HG03520 (cell line): ENCODE measurements around the gene KDM4C.
"Not testable (repeated sequence)": the region's sequence is repeated elsewhere in the genome, so short reads cannot be mapped to it uniquely, and the experiment has no call there.

Experiments
- ATAC-seq: cut with Tn5 transposase; IDR thresholded peaks from one replicate; pipeline ENCODE4 v1.9.1; 2021; ENCODE audit warnings: mild to moderate bottlenecking, moderate library complexity; ENCODE audit not compliant: unreplicated experiment

KDM4C gene

GRCh38 chr9:7153566-7153965 is 395.8 kb downstream of the KDM4C start:
- no peak for ATAC-seq

- ATAC-seq = no peak
Measured at GRCh38 chr9:7154003-7154619, 396.3 kb downstream of the KDM4C start.

- no peak for ATAC-seq
Measured at GRCh38 chr9:7154650-7155049, 396.9 kb downstream of the KDM4C start.

DNA sequence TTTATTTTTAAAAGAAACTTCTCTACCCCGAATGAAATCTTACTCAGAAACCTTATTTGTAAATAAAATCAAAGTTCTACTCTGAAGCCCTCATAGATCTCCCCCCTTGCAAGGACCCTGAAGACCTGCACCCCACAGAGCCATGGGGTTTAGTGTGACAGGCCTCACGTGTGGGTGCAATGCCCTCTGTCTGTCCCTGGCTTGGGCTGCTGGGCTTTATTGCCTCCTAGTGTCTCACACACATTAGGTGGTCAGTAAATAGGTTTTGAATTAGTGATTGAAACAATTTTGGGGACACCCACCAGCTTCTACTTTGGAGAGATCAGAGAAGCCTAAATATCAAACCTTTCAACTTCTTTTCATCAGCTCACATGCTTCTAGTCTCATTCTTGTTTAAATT is 403.7 kb downstream of the KDM4C start:
- no peak for ATAC-seq

DNA sequence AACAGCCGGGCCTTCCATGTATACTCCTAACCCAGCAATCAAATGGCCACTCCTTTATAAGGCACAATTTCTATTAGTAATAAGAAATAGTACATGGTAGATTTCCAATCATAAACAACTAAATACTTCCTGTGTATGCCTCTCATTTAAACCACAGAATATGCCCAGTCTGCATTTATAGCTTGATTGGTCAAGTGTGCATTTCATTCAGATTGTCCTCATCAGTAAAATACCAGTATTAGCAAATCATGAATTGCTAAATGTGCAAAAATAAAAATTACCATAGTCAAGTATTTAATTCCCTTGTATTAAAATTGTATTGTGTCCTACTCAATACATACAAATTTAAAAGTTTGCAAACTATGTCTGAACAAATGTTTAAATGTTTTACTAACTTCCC is 406.2 kb downstream of the KDM4C start:
- no peak for ATAC-seq

DNA sequence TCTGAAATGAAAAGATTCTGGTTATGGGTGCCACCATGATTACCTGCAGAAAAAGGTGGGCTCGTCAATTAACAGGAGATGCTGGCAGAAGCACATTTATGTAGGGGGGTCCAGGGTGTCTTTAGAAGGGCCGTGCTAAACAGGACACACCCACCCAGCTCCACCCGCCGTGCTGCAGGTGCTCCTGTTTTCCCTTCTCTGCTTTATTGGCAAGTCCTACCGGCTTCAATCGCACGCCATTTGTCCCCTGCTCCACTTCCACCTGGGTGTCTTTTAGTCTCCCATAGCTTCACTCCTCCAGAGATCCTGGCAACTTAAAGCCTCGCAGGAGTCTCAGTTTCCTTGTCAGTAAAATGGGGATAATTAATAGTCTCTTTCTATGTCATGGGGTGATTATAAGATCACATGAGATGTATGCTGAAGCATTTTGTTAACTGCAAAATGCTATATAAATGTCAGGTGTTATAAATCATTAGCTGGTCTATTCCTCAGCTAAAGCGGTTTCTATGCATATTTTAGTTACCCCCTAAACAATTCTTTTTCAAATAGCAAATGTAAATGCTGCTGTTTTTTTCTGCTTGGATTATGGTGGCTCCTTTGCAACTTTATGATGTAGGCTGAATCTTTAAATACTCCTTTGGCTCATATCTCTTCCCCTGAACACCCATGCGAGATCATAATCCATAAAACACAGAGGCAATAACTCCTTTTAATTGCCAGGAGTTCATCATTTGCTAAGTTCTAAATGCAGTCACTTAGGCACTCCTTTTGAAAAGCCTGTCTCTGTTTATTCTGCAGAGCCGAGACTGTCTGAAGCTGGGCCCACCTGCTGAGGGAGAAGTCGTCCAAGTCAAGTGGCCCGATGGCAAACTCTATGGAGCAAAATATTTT is 406.9 kb downstream of the KDM4C start:
- no peak for ATAC-seq

GRCh38 chr9:7165331-7165975 is 407.7 kb downstream of the KDM4C start:
- no peak for ATAC-seq

GRCh38 chr9:7166074-7166473 is 408.3 kb downstream of the KDM4C start:
- no peak for ATAC-seq

DNA sequence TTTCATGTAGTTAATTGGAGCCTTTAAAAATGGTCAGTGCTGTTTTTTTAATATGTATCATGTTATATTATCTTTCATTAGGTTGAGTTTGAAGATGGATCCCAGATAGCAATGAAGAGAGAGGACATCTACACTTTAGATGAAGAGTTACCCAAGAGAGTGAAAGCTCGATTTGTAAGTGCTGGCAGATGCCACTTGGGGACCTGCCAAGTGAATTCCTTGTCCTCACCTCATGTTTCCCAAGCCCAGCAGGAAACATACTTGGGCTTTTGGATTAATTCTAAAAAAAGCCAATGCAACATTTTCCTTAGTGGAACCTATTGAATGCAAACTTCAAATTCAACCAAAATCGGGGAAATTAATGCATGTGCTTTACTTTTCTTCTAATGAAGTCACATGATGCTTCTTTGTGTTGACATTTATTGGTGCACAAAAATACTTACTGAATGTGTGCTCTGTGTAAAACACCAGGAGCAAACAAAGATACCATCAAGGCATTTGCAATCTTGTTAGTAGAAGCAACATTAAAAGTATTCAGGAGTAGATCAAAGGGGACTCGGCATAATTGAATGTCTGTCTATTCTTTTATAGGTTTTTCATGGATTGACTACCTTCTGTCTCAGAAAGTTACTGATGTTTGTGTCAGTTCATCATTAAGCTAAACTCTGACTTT is 412.1 kb downstream of the KDM4C start:
- no peak for ATAC-seq

- no peak for ATAC-seq
Measured at GRCh38 chr9:7171396-7172153, 413.8 kb downstream of the KDM4C start.

DNA sequence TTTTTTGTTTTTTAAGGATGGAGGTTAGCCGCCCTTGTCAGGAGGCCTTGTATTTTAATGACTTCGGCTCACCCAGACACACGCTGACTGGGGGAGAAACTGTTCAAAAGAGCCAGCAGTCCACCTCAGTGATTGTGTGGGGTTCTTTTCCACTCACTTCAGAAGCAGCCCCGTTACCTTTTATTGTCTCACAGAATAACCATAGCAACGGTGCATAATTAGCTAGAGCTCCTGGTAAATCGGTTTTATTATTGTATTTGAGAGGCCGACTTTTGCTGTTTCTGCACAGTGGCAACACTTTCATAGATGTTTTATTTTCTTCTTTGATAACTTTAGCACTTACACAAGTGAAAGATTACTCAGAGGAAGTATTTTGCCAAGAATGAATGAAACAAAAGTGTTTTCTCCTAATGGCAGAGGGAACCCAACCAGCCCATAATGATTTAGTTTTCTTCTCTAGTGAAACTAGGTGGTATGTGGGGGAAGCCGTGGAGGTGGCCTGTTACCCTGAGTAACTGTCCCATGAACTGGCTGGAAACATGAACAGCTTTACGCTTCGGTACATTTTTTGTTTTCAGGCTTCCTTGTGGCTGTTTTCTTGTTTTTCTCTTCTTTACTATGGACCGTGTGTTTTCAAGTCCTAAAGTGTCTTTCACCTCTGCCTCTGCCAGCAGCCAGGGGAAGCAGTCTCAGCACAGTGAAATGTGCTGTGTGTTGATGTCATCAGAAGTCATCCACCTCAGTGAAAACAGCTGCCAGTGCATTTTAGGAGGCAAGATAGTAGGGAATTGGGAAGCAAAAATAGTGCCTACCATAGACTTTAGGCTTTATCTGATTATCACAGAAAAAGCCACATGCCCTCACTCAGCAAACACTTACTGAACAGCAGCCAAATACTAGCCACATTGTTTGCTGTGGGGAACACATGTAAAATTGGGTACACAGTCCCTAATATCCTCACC is 414.7 kb downstream of the KDM4C start:
- no peak for ATAC-seq

DNA sequence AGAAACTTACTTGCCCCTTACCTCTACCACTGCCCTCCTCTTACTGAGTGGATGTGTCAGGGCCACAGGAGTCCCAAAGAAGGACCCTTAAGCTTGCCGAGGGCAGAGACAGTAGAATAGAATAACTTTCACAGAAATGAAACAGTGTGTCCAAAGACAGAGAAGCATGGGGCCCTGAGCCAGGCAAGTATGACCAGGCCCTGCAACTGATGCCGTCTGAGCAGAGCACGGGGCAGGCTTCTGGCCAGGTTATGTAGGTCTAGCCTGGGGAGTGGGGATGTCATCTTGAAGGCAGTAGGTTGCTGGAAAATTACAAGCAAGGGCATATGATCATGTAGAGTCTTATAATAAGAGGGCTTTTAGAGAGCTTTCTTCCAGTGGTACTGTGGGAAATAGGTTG is 415.4 kb downstream of the KDM4C start:
- ATAC-seq = no peak

DNA sequence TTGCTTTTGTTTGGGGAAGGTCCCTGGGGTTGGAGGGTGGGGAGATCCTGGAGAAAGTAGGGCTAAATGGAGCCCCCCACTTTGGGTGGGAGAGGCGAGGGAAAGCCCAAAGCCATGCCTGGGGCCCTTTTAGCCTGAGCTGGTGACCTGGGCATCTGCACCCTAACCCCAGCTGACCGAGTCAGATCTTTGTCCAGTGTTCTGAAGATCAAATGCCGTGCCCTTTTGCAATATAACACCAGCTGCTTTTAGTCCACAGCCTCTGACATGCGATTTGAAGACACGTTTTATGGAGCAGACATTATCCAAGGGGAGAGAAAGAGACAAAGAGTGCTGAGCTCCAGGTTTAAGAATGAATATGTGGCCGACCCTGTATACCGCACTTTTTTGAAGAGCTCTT is 416.5 kb downstream of the KDM4C start:
- no peak for ATAC-seq

GRCh38 chr9:7174884-7175283 is 417.1 kb downstream of the KDM4C start:
- ATAC-seq = no peak

- no peak for ATAC-seq
Measured at GRCh38 chr9:7176561-7176960, 418.8 kb downstream of the KDM4C start.

- ATAC-seq = no peak
Measured at GRCh38 chr9:7177383-7177782, 419.6 kb downstream of the KDM4C start.

- no peak for ATAC-seq
Measured at GRCh38 chr9:7178729-7179128, 421.0 kb downstream of the KDM4C start.

- no peak for ATAC-seq
Measured at GRCh38 chr9:7180247-7180646, 422.5 kb downstream of the KDM4C start.

DNA sequence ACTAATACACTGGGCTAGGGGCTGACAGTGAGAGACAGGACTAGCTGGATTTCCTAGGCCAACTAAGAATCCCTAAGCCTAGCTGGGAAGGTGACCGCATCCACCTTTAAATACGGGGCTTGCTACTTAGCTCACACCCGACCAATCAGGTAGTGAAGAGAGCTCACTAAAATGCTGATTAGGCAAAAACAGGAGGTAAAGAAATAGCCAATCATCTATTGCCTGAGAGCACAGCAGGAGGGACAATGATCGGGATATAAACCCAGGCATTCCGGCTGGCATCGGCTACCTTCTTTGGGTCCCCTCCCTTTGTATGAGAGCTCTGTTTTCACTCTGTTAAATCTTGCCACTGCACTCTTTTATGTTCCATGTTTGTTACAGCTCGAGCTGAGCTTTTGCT is 425.4 kb downstream of the KDM4C start:
- ATAC-seq = not testable (repeated sequence)

DNA sequence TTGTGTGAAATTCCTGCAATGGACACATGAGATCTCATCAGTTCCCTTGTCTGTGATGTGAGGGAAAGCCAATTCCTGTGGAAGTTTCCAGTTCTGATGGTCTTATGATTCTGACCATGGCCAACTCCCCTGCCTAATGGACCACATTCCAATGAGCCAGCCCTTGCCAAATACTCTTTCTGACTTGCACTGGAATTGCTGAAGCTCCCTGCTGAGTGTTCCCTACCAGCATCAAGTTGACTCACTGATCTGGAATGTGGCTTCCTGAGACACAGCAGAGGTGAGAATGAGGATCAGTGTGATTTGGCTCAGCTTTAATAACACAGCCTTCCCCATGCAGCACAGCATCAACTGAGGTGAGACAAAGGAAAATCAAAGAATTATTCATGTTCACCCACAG is 427.8 kb downstream of the KDM4C start:
- no peak for ATAC-seq
